ENCODE results near the gene DUSP7.

DUSP7 gene, protein sequence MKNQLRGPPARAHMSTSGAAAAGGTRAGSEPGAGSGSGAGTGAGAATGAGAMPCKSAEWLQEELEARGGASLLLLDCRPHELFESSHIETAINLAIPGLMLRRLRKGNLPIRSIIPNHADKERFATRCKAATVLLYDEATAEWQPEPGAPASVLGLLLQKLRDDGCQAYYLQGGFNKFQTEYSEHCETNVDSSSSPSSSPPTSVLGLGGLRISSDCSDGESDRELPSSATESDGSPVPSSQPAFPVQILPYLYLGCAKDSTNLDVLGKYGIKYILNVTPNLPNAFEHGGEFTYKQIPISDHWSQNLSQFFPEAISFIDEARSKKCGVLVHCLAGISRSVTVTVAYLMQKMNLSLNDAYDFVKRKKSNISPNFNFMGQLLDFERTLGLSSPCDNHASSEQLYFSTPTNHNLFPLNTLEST

DNA sequence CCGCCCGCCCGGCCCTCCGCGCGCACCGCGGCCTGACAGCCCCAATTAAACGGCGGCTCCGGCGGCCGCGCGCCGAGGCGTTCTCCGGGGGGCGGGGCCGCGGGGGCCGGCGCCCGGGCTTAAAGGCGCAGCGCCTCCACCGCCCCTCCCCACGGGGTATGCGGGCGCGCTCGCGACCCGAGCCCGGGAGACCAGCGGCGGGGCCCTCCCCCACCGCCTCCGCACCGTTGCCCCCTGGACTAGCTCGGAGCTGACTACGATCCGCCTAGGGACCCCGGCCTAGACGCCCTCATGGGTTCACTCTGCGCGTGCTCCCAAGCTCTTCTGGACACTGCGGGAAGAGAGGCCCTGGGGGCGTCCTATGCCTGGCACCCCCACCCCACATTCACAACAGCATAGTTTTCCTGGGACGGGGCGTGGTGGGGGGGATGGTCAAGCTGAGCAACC is at the start of gene DUSP7:
TSS of gene DUSP7 (minus strand) at position 51 of the 447 bp plus-strand sequence. CDS start 205 bp downstream, outside the sequence.
- peak; percentile 71 for DNase-seq (ENCODE audit: low read depth)

DNA sequence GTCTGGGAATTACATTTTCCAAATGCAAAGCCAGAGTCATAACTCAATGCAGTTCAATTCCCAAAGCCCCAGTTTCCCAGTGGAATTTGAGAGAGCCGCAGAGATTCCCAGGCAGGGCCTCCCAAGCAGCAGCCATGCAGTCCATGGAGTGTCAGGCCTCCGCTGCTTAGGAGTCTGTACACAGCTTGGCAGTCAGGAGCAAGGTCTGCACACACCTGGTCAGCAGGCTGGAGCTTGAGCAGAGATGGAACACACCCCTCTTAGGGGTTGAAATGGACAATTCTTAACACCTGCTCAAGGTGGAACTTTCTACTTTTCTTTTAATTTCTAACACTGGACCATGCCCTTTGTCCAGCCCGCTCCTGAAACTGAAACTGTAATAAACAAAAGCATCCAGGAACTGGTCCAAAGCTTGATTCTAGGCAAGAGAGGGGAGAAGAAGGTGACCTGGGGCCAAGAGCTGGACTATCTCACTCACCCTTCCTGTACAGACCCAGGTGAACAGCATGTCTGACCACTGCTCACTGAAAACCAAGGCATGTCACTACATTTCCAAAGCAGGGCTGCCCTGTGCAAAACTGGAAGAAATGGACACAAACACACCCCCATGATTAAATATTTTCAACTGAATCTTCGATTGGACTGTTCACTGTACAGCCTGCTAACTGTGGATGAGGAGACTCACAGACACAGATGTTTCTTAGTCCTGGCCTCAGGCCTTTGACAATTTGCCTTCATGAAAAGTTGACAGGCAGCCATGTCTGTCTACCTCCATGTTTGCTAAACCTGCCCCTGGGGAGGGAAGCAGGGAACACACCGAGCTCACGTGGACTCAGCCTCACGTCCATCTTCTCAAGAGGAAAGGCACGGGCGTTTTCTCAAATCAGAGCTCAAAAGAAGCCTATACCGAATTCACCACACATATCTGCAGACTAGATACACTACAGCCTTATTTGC is 48.6 kb upstream of the DUSP7 start:
- no peak for DNase-seq (ENCODE audit: low read depth)

- DNase-seq (ENCODE audit: low read depth) = no peak
These were observed 46.6 kb upstream of the DUSP7 start for GRCh38 chr3:52102934-52103333.

GRCh38 chr3:52099001-52099401 is 42.6 kb upstream of the DUSP7 start:
- DNase-seq (ENCODE audit: low read depth) = no peak

DNA sequence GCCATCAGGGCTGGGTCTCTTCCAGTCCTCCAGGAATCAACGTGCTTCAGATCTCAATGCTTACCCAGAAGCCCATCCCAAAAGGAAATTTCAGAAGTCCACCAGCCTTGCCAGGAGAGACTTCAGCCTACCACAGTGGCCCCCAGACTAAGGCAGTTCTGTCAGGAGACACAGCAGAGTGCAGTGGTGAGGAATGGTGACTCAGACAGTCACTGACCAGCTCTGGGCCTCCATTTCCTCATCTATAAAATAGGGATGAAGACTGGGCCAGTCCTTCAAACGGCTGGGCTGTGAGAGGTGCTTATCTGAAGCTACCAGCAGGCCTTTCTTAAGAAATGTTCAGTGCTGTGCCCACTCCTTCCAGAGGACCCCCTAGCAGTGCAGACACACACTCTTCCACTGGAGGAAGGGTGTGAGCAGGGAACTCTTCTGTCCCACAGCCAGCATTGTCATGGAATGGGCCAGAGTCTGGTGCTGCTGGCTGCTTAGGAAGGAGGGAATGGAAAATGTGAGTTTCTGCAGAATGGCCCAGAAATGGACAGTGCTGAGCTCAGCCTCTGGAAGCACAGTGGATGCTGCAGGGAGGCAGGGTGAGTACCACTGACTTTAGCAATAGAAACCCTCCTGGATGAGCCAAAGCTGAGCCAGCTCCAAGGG is 41.6 kb upstream of the DUSP7 start:
- no peak for DNase-seq (ENCODE audit: low read depth)

DNA sequence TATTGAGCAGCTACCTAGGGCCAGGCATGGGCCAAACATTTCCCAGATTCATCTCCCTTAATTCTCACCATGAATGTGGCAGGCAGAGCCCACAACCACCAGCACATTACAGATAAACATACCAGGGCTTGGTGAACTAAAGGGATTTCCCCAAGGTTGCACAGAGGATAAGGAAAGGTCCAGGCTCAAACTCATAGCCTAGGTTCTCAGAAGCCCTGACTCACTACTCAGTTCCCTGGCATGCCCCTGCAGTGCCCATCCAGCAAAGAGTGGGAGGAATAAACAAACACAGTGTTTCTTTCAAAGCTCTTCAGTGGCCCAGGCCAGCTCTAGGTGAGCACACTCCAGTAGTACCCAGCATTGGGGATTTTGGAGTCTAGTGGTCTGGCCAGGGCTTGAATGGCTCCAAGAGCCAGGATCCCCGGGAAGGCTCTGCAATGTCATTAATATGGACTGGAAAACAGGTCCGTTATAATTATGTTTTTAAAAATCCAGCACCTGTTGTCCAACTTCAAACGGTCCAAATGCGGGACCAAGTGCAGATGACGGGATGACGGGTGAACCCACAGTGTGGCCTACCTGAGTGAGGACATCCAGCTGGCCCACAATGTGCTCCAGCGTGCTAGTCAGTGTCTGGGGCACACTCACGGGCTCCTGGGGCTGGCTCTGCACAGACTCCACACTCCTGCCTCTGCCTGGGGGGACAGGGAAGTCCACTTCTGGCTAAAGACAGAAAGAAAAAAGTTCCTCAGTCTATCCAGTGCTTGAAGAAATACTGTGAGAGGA is 39.8 kb upstream of the DUSP7 start:
- DNase-seq (ENCODE audit: low read depth) = no peak

DNA sequence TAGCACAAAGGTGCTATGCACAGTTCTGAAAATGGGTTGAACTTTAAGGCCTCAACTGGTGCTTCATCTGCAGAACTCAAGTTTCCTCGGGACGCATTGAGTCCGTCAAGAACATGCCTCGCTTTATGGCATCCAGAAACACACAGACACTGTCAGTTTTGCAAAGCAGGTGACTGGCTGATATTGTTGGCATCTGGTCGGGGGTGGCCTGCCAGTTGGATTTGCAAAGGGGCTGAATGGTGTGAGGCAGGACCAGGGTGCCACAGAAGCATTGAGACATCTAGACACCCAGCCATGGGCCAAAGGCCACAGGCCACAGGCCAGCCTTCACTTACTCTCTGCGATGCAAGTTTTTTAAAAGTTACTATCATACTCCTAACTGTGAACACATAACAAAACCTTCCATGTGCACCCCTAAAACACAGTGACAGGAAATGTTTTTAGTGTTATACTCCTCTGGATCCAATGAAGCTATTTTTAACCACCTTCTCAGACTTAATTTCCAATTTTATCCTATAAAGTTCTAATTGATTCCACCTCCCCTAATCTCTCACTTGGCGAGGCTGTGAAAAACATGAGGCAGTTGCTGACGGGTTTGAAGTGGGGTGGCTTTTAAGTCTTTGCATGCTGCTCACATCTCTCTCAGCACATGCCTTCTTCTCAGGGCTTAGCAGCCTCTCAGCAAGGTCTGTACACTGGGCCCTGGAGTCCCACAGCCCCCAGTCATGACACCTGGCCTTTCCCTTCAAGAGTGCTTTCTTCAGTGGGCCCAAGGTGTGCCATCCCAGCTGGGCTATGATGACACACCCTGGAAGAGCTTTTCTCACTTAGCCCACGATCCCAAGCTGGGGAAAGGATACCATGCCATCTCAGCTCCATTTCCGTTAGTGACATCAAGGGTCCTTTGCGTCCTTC is 38.5 kb upstream of the DUSP7 start:
- no peak for DNase-seq (ENCODE audit: low read depth)

GRCh38 chr3:52093756-52094545 is 37.6 kb upstream of the DUSP7 start:
- DNase-seq (ENCODE audit: low read depth) = peak; percentile 56

GRCh38 chr3:52092891-52093290 is 36.5 kb upstream of the DUSP7 start:
- DNase-seq (ENCODE audit: low read depth) = no peak

GRCh38 chr3:52092271-52092660 is 35.9 kb upstream of the DUSP7 start:
- DNase-seq (ENCODE audit: low read depth) = no peak

- no peak for DNase-seq (ENCODE audit: low read depth)
These were observed 35.4 kb upstream of the DUSP7 start for GRCh38 chr3:52091586-52092270.

- no peak for DNase-seq (ENCODE audit: low read depth)
These were observed 34.6 kb upstream of the DUSP7 start for GRCh38 chr3:52090933-52091468.

GRCh38 chr3:52090131-52090932 is 34.0 kb upstream of the DUSP7 start:
- peak; percentile 90 for DNase-seq (ENCODE audit: low read depth)

DNA sequence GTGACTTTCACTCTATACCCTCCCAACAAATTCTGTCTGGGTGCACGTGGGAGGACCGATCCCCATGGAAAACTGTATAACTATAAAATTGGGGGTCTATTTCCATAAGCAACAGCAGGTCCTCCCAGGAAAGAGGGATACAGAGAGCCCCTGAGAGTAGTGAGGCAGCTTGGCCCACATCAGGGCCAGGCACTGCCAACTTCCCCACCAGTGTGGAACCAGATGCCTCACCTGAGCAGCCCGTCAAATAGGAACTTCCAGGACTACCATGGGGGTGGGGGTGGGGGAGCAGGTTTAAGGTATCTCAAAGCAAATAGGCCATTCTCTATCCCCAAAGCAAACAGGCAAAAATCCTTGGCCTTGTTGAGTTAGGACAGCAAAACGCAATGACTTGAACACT is 33.3 kb upstream of the DUSP7 start:
- DNase-seq (ENCODE audit: low read depth) = no peak

DNA sequence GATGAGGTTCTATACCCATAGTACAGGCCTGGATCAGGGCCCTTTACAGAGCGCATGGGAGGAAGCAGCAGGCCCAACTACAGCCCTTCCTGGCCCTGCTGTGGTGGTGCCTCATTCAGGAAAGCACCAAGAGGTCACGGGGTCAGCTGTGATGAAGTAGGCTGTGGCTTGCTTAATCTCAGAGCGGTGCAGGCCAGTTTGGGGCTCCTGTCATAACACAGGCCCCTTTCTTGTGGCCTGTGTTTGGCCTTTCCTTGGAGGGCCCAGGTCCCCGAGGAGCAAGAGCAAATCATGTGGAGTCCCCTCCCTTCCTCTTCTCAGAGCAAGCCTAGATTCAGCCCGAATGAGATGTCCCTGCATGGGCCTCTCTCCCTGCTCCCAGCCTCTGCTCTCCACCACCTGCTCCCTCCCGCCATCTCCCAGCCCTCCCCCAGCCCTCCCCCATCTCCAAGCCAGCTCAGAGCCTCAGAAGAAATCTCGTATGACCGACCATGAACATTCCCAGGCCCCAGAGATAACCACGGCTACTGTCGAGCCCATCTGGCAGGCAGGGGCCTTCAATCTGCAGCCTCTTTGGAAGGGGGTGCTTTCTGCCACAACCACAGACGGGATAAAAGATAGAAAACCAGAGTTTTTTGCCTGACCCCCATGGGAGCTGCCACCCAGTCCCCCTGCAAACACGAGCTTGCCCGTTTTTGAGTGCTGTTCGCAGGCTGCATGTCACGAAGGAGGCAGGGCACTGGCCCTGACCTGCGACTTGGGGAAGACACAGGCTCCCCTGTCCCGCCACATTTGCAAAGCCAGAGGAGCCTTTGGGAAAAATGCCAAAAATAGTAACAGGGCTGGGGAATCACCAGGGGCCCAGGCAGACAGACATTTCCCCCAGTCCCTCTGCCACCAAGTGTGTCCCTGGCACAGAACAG is 32.3 kb upstream of the DUSP7 start:
- DNase-seq (ENCODE audit: low read depth) = peak; percentile 88

- DNase-seq (ENCODE audit: low read depth) = no peak
These were observed 31.4 kb upstream of the DUSP7 start for GRCh38 chr3:52087731-52088130.

All from iris pigment epithelial cell (primary cell).